ENCODE measurements around the gene PLXNC1.
A peak's percentile ranks its signal among the peaks of the same experiment; 100 is the strongest.

The PLXNC1 gene

GRCh38 chr12:94191811-94192210 is 43.4 kb downstream of the PLXNC1 start:
- peaks cover 17% of the 10 kb centered on the region for H3K36me3 Mint-ChIP-seq
- no peak overlapping the region for H3K27ac Mint-ChIP-seq
- H3K4me1 Mint-ChIP-seq (ENCODE audit: low read depth): no peaks in the 10 kb centered on the region
- peaks cover 4% of the 10 kb centered on the region for H3K9me3 Mint-ChIP-seq (ENCODE audit: low read depth)
- no peak overlapping the region for H3K4me3 Mint-ChIP-seq
- H3K27me3 Mint-ChIP-seq: no peaks in the 10 kb centered on the region

- no peaks in the 10 kb centered on the region for H3K4me1 Mint-ChIP-seq (ENCODE audit: low read depth)
- peaks cover 17% of the 10 kb centered on the region for H3K36me3 Mint-ChIP-seq
- H3K4me3 Mint-ChIP-seq: no peak overlapping the region
- peaks cover 4% of the 10 kb centered on the region for H3K9me3 Mint-ChIP-seq (ENCODE audit: low read depth)
- no peaks in the 10 kb centered on the region for H3K27me3 Mint-ChIP-seq
- H3K27ac Mint-ChIP-seq: no peak overlapping the region
Measured at GRCh38 chr12:94192506-94192905, 44.1 kb downstream of the PLXNC1 start.

- H3K4me1 Mint-ChIP-seq (ENCODE audit: low read depth): no peaks in the 10 kb centered on the region
- peaks cover 4% of the 10 kb centered on the region for H3K9me3 Mint-ChIP-seq (ENCODE audit: low read depth)
- H3K36me3 Mint-ChIP-seq: peaks cover 17% of the 10 kb centered on the region
- H3K4me3 Mint-ChIP-seq: no peak overlapping the region
- H3K27me3 Mint-ChIP-seq: no peaks in the 10 kb centered on the region
- H3K27ac Mint-ChIP-seq: no peak overlapping the region
Measured at GRCh38 chr12:94193168-94193567, 44.8 kb downstream of the PLXNC1 start.

- Mint-ChIP-seq H3K4me3 (no peak overlapping the region), H3K4me1 (ENCODE audit: low read depth) (no peaks in the 10 kb centered on the region), H3K9me3 (ENCODE audit: low read depth) (peaks cover 4% of the 10 kb centered on the region), H3K27ac (no peak overlapping the region), H3K27me3 (no peaks in the 10 kb centered on the region), H3K36me3 (peaks cover 20% of the 10 kb centered on the region)
Measured at GRCh38 chr12:94195483-94195882, 47.1 kb downstream of the PLXNC1 start.

- no peak overlapping the region for H3K27ac Mint-ChIP-seq
- no peaks in the 10 kb centered on the region for H3K27me3 Mint-ChIP-seq
- H3K36me3 Mint-ChIP-seq: peaks cover 11% of the 10 kb centered on the region
- H3K4me3 Mint-ChIP-seq: no peak overlapping the region
- H3K9me3 Mint-ChIP-seq (ENCODE audit: low read depth): no peaks in the 10 kb centered on the region
- peaks cover 16% of the 10 kb centered on the region for H3K4me1 Mint-ChIP-seq (ENCODE audit: low read depth)
Measured at GRCh38 chr12:94198469-94198868, 50.1 kb downstream of the PLXNC1 start.

- H3K4me3 Mint-ChIP-seq: no peak overlapping the region
- H3K27me3 Mint-ChIP-seq: no peaks in the 10 kb centered on the region
- peaks cover 17% of the 10 kb centered on the region for H3K4me1 Mint-ChIP-seq (ENCODE audit: low read depth)
- H3K27ac Mint-ChIP-seq: no peak overlapping the region
- peaks cover 7% of the 10 kb centered on the region for H3K36me3 Mint-ChIP-seq
- no peaks in the 10 kb centered on the region for H3K9me3 Mint-ChIP-seq (ENCODE audit: low read depth)
Measured at GRCh38 chr12:94198872-94199271, 50.5 kb downstream of the PLXNC1 start.

- no peak overlapping the region for H3K4me3 Mint-ChIP-seq
- H3K27ac Mint-ChIP-seq: no peak overlapping the region
- H3K27me3 Mint-ChIP-seq: no peaks in the 10 kb centered on the region
- peaks cover 28% of the 10 kb centered on the region for H3K4me1 Mint-ChIP-seq (ENCODE audit: low read depth)
- peaks cover 6% of the 10 kb centered on the region for H3K36me3 Mint-ChIP-seq
- no peaks in the 10 kb centered on the region for H3K9me3 Mint-ChIP-seq (ENCODE audit: low read depth)
Measured at GRCh38 chr12:94200069-94200468, 51.7 kb downstream of the PLXNC1 start.

GRCh38 chr12:94200695-94201094 is 52.3 kb downstream of the PLXNC1 start:
- peaks cover 33% of the 10 kb centered on the region for H3K4me1 Mint-ChIP-seq (ENCODE audit: low read depth)
- no peak overlapping the region for H3K4me3 Mint-ChIP-seq
- no peak overlapping the region for H3K27ac Mint-ChIP-seq
- H3K9me3 Mint-ChIP-seq (ENCODE audit: low read depth): no peaks in the 10 kb centered on the region
- peaks cover 6% of the 10 kb centered on the region for H3K36me3 Mint-ChIP-seq
- H3K27me3 Mint-ChIP-seq: no peaks in the 10 kb centered on the region

- no peaks in the 10 kb centered on the region for H3K27me3 Mint-ChIP-seq
- no peaks in the 10 kb centered on the region for H3K9me3 Mint-ChIP-seq (ENCODE audit: low read depth)
- peaks cover 51% of the 10 kb centered on the region for H3K4me1 Mint-ChIP-seq (ENCODE audit: low read depth)
- peaks cover 6% of the 10 kb centered on the region for H3K36me3 Mint-ChIP-seq
- peak overlapping the region; percentile 24 for H3K27ac Mint-ChIP-seq
- H3K4me3 Mint-ChIP-seq: no peak overlapping the region
Measured at GRCh38 chr12:94202245-94203180, 54.1 kb downstream of the PLXNC1 start.

GRCh38 chr12:94203181-94203546 is 54.8 kb downstream of the PLXNC1 start:
- no peak overlapping the region for H3K27ac Mint-ChIP-seq
- H3K36me3 Mint-ChIP-seq: peaks cover 6% of the 10 kb centered on the region
- H3K9me3 Mint-ChIP-seq (ENCODE audit: low read depth): no peaks in the 10 kb centered on the region
- peaks cover 58% of the 10 kb centered on the region for H3K4me1 Mint-ChIP-seq (ENCODE audit: low read depth)
- no peak overlapping the region for H3K4me3 Mint-ChIP-seq
- no peaks in the 10 kb centered on the region for H3K27me3 Mint-ChIP-seq

GRCh38 chr12:94203796-94204195 is 55.4 kb downstream of the PLXNC1 start:
- Mint-ChIP-seq H3K9me3 (ENCODE audit: low read depth) (no peaks in the 10 kb centered on the region), H3K27ac (peak overlapping the region; percentile 84), H3K36me3 (peaks cover 6% of the 10 kb centered on the region), H3K4me3 (no peak overlapping the region), H3K27me3 (no peaks in the 10 kb centered on the region), H3K4me1 (ENCODE audit: low read depth) (peaks cover 64% of the 10 kb centered on the region)

- peaks cover 8% of the 10 kb centered on the region for H3K36me3 Mint-ChIP-seq
- no peaks in the 10 kb centered on the region for H3K9me3 Mint-ChIP-seq (ENCODE audit: low read depth)
- H3K27ac Mint-ChIP-seq: peak overlapping the region; percentile 84
- H3K4me1 Mint-ChIP-seq (ENCODE audit: low read depth): peaks cover 70% of the 10 kb centered on the region
- peak overlapping the region; percentile 54 for H3K4me3 Mint-ChIP-seq
- no peaks in the 10 kb centered on the region for H3K27me3 Mint-ChIP-seq
Measured at GRCh38 chr12:94204499-94205247, 56.3 kb downstream of the PLXNC1 start.

- Mint-ChIP-seq H3K36me3 (peaks cover 4% of the 10 kb centered on the region), H3K4me3 (peak overlapping the region; percentile 49), H3K4me1 (ENCODE audit: low read depth) (peaks cover 70% of the 10 kb centered on the region), H3K9me3 (ENCODE audit: low read depth) (no peaks in the 10 kb centered on the region), H3K27me3 (no peaks in the 10 kb centered on the region), H3K27ac (peak overlapping the region; percentile 87)
Measured at GRCh38 chr12:94205822-94206221, 57.4 kb downstream of the PLXNC1 start.

GRCh38 chr12:94206886-94207285 is 58.5 kb downstream of the PLXNC1 start:
- H3K27ac Mint-ChIP-seq: peak overlapping the region; percentile 87
- H3K4me1 Mint-ChIP-seq (ENCODE audit: low read depth): peaks cover 73% of the 10 kb centered on the region
- H3K9me3 Mint-ChIP-seq (ENCODE audit: low read depth): no peaks in the 10 kb centered on the region
- no peaks in the 10 kb centered on the region for H3K27me3 Mint-ChIP-seq
- peak overlapping the region; percentile 64 for H3K4me3 Mint-ChIP-seq
- peaks cover 10% of the 10 kb centered on the region for H3K36me3 Mint-ChIP-seq

- H3K36me3 Mint-ChIP-seq: peaks cover 8% of the 10 kb centered on the region
- H3K4me1 Mint-ChIP-seq (ENCODE audit: low read depth): peaks cover 68% of the 10 kb centered on the region
- H3K4me3 Mint-ChIP-seq: peak overlapping the region; percentile 73
- H3K27ac Mint-ChIP-seq: peak overlapping the region; percentile 98
- no peaks in the 10 kb centered on the region for H3K9me3 Mint-ChIP-seq (ENCODE audit: low read depth)
- no peaks in the 10 kb centered on the region for H3K27me3 Mint-ChIP-seq
Measured at GRCh38 chr12:94207467-94207848, 59.1 kb downstream of the PLXNC1 start.

Measured in activated naive CD8-positive, alpha-beta T cell (primary cell).